Stimulated activated CD4-positive, alpha-beta T cell treated with anti-CD3 and anti-CD28 coated beads, Interleukin-2, amount 100 ng/mL, for 4 hours (primary cell): ENCODE results near the gene HAAO.

Experiments used
- DNase-seq: peaks from one replicate; pipeline ENCODE4 v3.0.0-alpha.2; 2020; ENCODE audit warnings: low read depth

HAAO gene

GRCh38 chr2:42767080-42767898 is 25.1 kb downstream of the HAAO start:
- DNase-seq: no peak

- no peak for DNase-seq
Measured at GRCh38 chr2:42765686-42766085, 26.7 kb downstream of the HAAO start.

GRCh38 chr2:42764901-42765300 is 27.5 kb downstream of the HAAO start:
- no peak for DNase-seq

GRCh38 chr2:42764096-42764495 is 28.3 kb downstream of the HAAO start, which contains the start of gene OXER1:
OXER1 (minus strand) TSS chr2:42764135; CDS start chr2:42764062, 73 bp downstream.
- no peak for DNase-seq

- DNase-seq: no peak
Measured at GRCh38 chr2:42762823-42763804, 29.3 kb downstream of the HAAO start.

GRCh38 chr2:42762155-42762554 is 30.2 kb downstream of the HAAO start:
- no peak for DNase-seq

- no peak for DNase-seq
Measured at GRCh38 chr2:42761554-42761953, 30.8 kb downstream of the HAAO start.

- DNase-seq: no peak
Measured at GRCh38 chr2:42758751-42759150, 33.6 kb downstream of the HAAO start.

- DNase-seq: no peak
Measured at GRCh38 chr2:42757981-42758740, 34.2 kb downstream of the HAAO start.

- no peak for DNase-seq
Measured at GRCh38 chr2:42756966-42757513, 35.3 kb downstream of the HAAO start.

- no peak for DNase-seq
Measured at GRCh38 chr2:42756150-42756775, 36.1 kb downstream of the HAAO start.

- no peak for DNase-seq
Measured at GRCh38 chr2:42755191-42755880, 37.0 kb downstream of the HAAO start.

GRCh38 chr2:42754776-42755140 is 37.6 kb downstream of the HAAO start:
- DNase-seq: no peak

- DNase-seq: no peak
Measured at GRCh38 chr2:42754021-42754775, 38.2 kb downstream of the HAAO start.

GRCh38 chr2:42752816-42753813 is 39.3 kb downstream of the HAAO start:
- DNase-seq: no peak

GRCh38 chr2:42752314-42752713 is 40.1 kb downstream of the HAAO start:
- DNase-seq: no peak

- DNase-seq: no peak
Measured at GRCh38 chr2:42748840-42749239, 43.5 kb downstream of the HAAO start.

GRCh38 chr2:42747422-42747821 is 45.0 kb downstream of the HAAO start:
- no peak for DNase-seq
